IMR-90 (cell line): Measurements from ENCODE around the gene TMBIM1. TPM values are rescaled to one million over a fixed set of nuclear protein-coding genes. Genes with fewer than 3 reads are reported as not detected.

Experiments
- ATAC-seq: fragments of 200-7000 bp; cut with Tn5 transposase; 2 replicates; pipeline ENCODE4 v1.9.1; 2020; ENCODE audit warnings: low read depth, mild to moderate bottlenecking, moderate library complexity
- BruUV-seq: library from RNA; stranded (reverse); fragments of 400-500 nt; replicated peaks from 2 replicates; lab custom pipeline; 2021; lab: Mats Ljungman, UMichigan
- CTCF ChIA-PET: fragments of 300-600 bp; formaldehyde crosslinking; extraction: SDS; loops from one replicate; lab custom pipeline; 2021; ENCODE audit warnings: antibody characterized with exemption; lab: Yijun Ruan, JAX
- POLR2A ChIA-PET: fragments of 300-600 bp; sonication (Branson Sonifier 250); formaldehyde crosslinking; loops from one replicate; lab custom pipeline; 2022; ENCODE audit warnings: antibody characterized with exemption; ENCODE audit not compliant: unreplicated experiment; lab: Charles Lee
- DNase-seq: peaks from one replicate; pipeline ENCODE4 v3.0.0; 2013
- H2AFZ ChIP-seq: replicated peaks from 2 replicates; pipeline ENCODE3; 2013; ENCODE audit warnings: low read length, mild to moderate bottlenecking; ENCODE audit not compliant: poor library complexity
- H2AK5ac ChIP-seq: 2 replicates; pipeline ENCODE4 v1.6.1; 2013; ENCODE audit warnings: low read depth, low read length, inconsistent platforms
- H2AK9ac ChIP-seq: replicated peaks from 2 replicates; pipeline ENCODE3; 2013; ENCODE audit warnings: mild to moderate bottlenecking, low read depth, low read length, moderate library complexity; ENCODE audit not compliant: poor library complexity
- H2BK120ac ChIP-seq: 2 replicates; pipeline ENCODE4 v1.6.1; 2013; ENCODE audit warnings: low read depth, low read length, inconsistent platforms
- H2BK15ac ChIP-seq: 3 replicates; pipeline ENCODE4 v1.6.1; 2013; ENCODE audit warnings: low read depth, low read length, inconsistent platforms
- H2BK20ac ChIP-seq: 2 replicates; pipeline ENCODE4 v1.6.1; 2013; ENCODE audit warnings: low read depth, mild to moderate bottlenecking, inconsistent platforms, low read length, moderate library complexity
- H2BK5ac ChIP-seq: 2 replicates; pipeline ENCODE4 v1.6.1; 2013; ENCODE audit warnings: mild to moderate bottlenecking, low read depth, low read length, inconsistent platforms; ENCODE audit not compliant: poor library complexity, severe bottlenecking
- H3K14ac ChIP-seq: replicated peaks from 2 replicates; pipeline ENCODE4 v1.6.1; 2013; ENCODE audit warnings: low read depth, low read length, inconsistent platforms
- H3K18ac ChIP-seq: 2 replicates; pipeline ENCODE4 v1.6.1; 2013; ENCODE audit warnings: low read depth, low read length, control low read depth
- H3K23ac ChIP-seq: 2 replicates; pipeline ENCODE4 v1.6.1; 2013; ENCODE audit warnings: low read depth, low read length, inconsistent platforms
- H3K27ac ChIP-seq: 2 replicates; pipeline ENCODE4 v1.5.1; 2013; ENCODE audit warnings: mild to moderate bottlenecking, control low read depth, low read length; ENCODE audit not compliant: insufficient read depth
- H3K27me3 ChIP-seq: 2 replicates; pipeline ENCODE4 v1.6.1; 2013; ENCODE audit warnings: low read length; ENCODE audit not compliant: control insufficient read depth, insufficient read depth
- H3K36me3 ChIP-seq: 2 replicates; pipeline ENCODE4 v1.6.1; 2013; ENCODE audit warnings: low read length, mixed read lengths; ENCODE audit not compliant: control insufficient read depth, insufficient read depth
- H3K4ac ChIP-seq: 2 replicates; pipeline ENCODE4 v1.6.1; 2013; ENCODE audit warnings: low read depth, low read length, inconsistent platforms
- H3K4me1 ChIP-seq: 2 replicates; pipeline ENCODE4 v1.6.1; 2013; ENCODE audit warnings: low read length, mixed read lengths; ENCODE audit not compliant: control insufficient read depth, insufficient read depth
- H3K4me2 ChIP-seq: 2 replicates; pipeline ENCODE4 v1.6.1; 2013; ENCODE audit warnings: low read depth, mild to moderate bottlenecking, control low read depth, low read length, moderate library complexity
- H3K4me3 ChIP-seq: 2 replicates; pipeline ENCODE4 v1.5.1; 2013; ENCODE audit warnings: low read depth, mild to moderate bottlenecking, control low read depth, low read length, moderate library complexity; ENCODE audit not compliant: insufficient read depth
- H3K56ac ChIP-seq: 2 replicates; pipeline ENCODE4 v1.6.1; 2013; ENCODE audit warnings: low read length, inconsistent platforms; ENCODE audit not compliant: insufficient read depth; ENCODE audit errors: extremely low read depth
- H3K79me1 ChIP-seq, 2 experiments: 2 replicates each; pipeline ENCODE4 v1.6.1; 2013; ENCODE audit warnings: low read length in 2 of 2, inconsistent platforms in 1 of 2, low read depth in 1 of 2
- H3K9ac ChIP-seq: 2 replicates; pipeline ENCODE4 v1.6.1; 2013; ENCODE audit warnings: low read depth, low read length, control low read depth
- H3K9me1 ChIP-seq: 2 replicates; pipeline ENCODE4 v1.6.1; 2013; ENCODE audit warnings: low read length, inconsistent platforms; ENCODE audit not compliant: insufficient read depth
- H3K9me3 ChIP-seq: 2 replicates; pipeline ENCODE4 v1.6.1; 2013; ENCODE audit warnings: low read length; ENCODE audit not compliant: control insufficient read depth, insufficient read depth
- H4K20me1 ChIP-seq: 2 replicates; pipeline ENCODE4 v1.6.1; 2013; ENCODE audit warnings: low read length, inconsistent platforms; ENCODE audit not compliant: insufficient read depth
- H4K5ac ChIP-seq: 2 replicates; pipeline ENCODE4 v1.6.1; 2013; ENCODE audit warnings: mild to moderate bottlenecking, low read depth, low read length, control low read depth
- H4K8ac ChIP-seq, 2 experiments: 2 replicates each; pipeline ENCODE4 v1.6.1; 2013; ENCODE audit warnings: low read depth in 2 of 2, low read length in 2 of 2, control low read depth in 1 of 2, inconsistent platforms in 1 of 2
- H4K91ac ChIP-seq: 2 replicates; pipeline ENCODE4 v1.6.1; 2013; ENCODE audit warnings: low read depth, low read length, inconsistent platforms; ENCODE audit not compliant: insufficient read depth
- BHLHE40 ChIP-seq: fragments of 150-350 bp; IDR thresholded peaks from 2 replicates; pipeline ENCODE4 v1.6.1; 2016; ENCODE audit warnings: mild to moderate bottlenecking, low read depth, low read length
- CEBPB ChIP-seq: IDR thresholded peaks from 2 replicates; pipeline ENCODE4 v1.6.1; 2012; ENCODE audit warnings: low read depth, low read length, improper control_type of control experiment
- CHD1 ChIP-seq: IDR thresholded peaks from 2 replicates; pipeline ENCODE4 v1.6.1; 2012; ENCODE audit warnings: low read depth, low read length, improper control_type of control experiment
- CTCF ChIP-seq: conservative IDR thresholded peaks from 2 replicates; pipeline ENCODE4 v1.5.1; 2012; ENCODE audit warnings: mild to moderate bottlenecking, low read depth, low read length, improper control_type of control experiment
- ELK1 ChIP-seq: fragments of 150-350 bp; IDR thresholded peaks from 2 replicates; pipeline ENCODE4 v1.6.1; 2016; ENCODE audit warnings: low read depth, mild to moderate bottlenecking, low read length, moderate library complexity, borderline replicate concordance
- FOS ChIP-seq: fragments of 150-350 bp; IDR thresholded peaks from 2 replicates; pipeline ENCODE4 v1.6.1; 2016; ENCODE audit warnings: low read depth, low read length
- MAFK ChIP-seq: IDR thresholded peaks from 2 replicates; pipeline ENCODE4 v1.6.1; 2012; ENCODE audit warnings: low read depth, low read length, improper control_type of control experiment
- MAZ ChIP-seq: IDR thresholded peaks from 2 replicates; pipeline ENCODE4 v1.6.1; 2012; ENCODE audit warnings: low read depth, mild to moderate bottlenecking, low read length, improper control_type of control experiment, moderate library complexity, borderline replicate concordance
- MXI1 ChIP-seq: IDR thresholded peaks from 2 replicates; pipeline ENCODE4 v1.6.1; 2012; ENCODE audit warnings: low read depth, mild to moderate bottlenecking, low read length, moderate library complexity, borderline replicate concordance
- NFE2L2 ChIP-seq: fragments of 150-350 bp; IDR thresholded peaks from 2 replicates; pipeline ENCODE4 v1.6.1; 2016; ENCODE audit warnings: low read depth, mild to moderate bottlenecking, low read length
- POLR2A ChIP-seq: IDR thresholded peaks from 2 replicates; pipeline ENCODE4 v1.6.1; 2012; ENCODE audit warnings: mild to moderate bottlenecking, low read depth, low read length
- RAD21 ChIP-seq: IDR thresholded peaks from 2 replicates; pipeline ENCODE4 v1.6.1; 2012; ENCODE audit warnings: low read length, improper control_type of control experiment
- RCOR1 ChIP-seq: IDR thresholded peaks from 2 replicates; pipeline ENCODE4 v1.6.1; 2012; ENCODE audit warnings: mild to moderate bottlenecking, low read length, improper control_type of control experiment; ENCODE audit not compliant: insufficient replicate concordance
- RFX5 ChIP-seq: IDR thresholded peaks from 2 replicates; pipeline ENCODE4 v1.8.0; 2012; ENCODE audit warnings: low read depth, mild to moderate bottlenecking, low read length, moderate library complexity
- WGBS, 2 experiments: methylation state at CpG; one replicate each; pipeline versions ENCODE4 v1.1.5 to v1.1.7; 2013; ENCODE audit warnings: missing lambda C conversion rate in 2 of 2; ENCODE audit not compliant: insufficient read length in 1 of 2; ENCODE audit errors: extremely low coverage in 2 of 2; 5-methylcytosine and 5-hydroxymethylcytosine counted together
- dilution Hi-C: fragments of 300-500 bp; cut with HindIII; formaldehyde crosslinking; loops from one replicate; pipeline ENCODE4 v1.14.3; 2018; ENCODE audit warnings: low sequenced_read_pairs; ENCODE audit not compliant: unreplicated experiment
- in situ Hi-C: fragments of 300-500 bp; cut with MboI; formaldehyde crosslinking; loops from 3 replicates; pipeline ENCODE4 v1.14.3; 2019; ENCODE audit warnings: low sequenced_read_pairs, inconsistent platforms, mixed read lengths
- intact Hi-C: fragments of 100-400 bp; cut with micrococcal nuclease; formaldehyde crosslinking; loops from 2 replicates; pipeline ENCODE4 v1.10.0; 2022
- polyA plus RNA-seq, 3 experiments: library from polyadenylated mRNA; depleted of rRNA; stranded (reverse); fragments of >200 nt; gene quantifications; 2 replicates each; pipeline ENCODE4 v1.2.3, GENCODE V29; 2012; ENCODE audit warnings: low replicate concordance in 1 of 3
- total RNA-seq: library from RNA; depleted of rRNA; stranded (reverse); fragments of >200 nt; gene quantifications from 2 replicates; pipeline ENCODE4 v1.2.3, GENCODE V29; 2012
- TF ChIP-seq, protein P1 (sequence below): fragments of 150-350 bp; IDR thresholded peaks from 2 replicates; pipeline ENCODE4 v1.6.1; 2017; ENCODE audit warnings: mild to moderate bottlenecking, antibody characterized with exemption, low read length, low read depth

TMBIM1 gene
- total and polyA plus RNA-seq, 2 of the 4 experiments (the other 2 are of a cell fraction): 84.6 to 102 TPM

DNA sequence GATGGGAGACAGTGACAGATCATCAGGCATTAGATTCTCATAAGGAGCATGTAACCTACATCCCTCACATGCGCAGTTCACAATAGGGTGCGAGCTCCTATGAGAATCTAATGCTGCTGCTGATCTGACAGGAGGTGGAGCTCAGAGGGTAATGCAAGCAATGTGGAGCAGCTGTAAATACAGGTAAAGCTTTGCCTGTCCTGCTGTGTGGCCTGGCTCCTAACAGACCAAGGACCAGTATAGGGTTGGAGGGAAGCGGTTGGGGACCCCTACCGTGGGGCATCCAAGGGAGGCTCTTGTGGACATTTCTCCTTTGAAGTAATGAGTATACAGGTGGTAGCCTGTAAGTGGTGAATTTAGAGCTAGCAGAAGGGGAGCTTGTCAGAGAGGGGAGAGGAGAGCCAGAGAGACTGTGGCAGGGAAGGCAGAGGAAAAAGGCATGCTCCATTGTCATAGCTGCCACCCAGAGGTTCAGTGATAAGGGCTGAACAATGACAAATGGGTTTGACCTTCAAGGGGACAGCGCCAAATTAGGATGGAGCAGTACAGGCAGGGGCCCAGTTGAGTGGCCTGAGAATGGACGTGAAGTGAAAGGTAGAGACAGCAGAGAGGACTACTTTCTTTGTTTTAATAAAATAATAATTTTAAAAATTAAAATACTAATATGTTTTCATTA is 15.2 kb upstream of the TMBIM1 start:
- no peaks in the 10 kb centered on the region for H3K79me1 ChIP-seq
- H2BK5ac ChIP-seq: no peak overlapping the region
- ATAC-seq (no peak), DNase-seq (no peak)
- no peaks in the 10 kb centered on the region for H3K36me3 ChIP-seq
- no peaks in the 10 kb centered on the region for H3K9me3 ChIP-seq
- POLR2A ChIA-PET: no interaction called here
- in situ Hi-C loops (loop anchor here (5.0 to 10.0 kb wide), 2 partner anchors 80 to 157 kb away; no protein-coding TSS in a partner anchor), dilution Hi-C loops (no loop called here), intact Hi-C loops (no loop called here)
- no peak overlapping the region for H2AK9ac ChIP-seq
- H4K8ac ChIP-seq: no peak overlapping the region
- H3K4me3 ChIP-seq: no peak overlapping the region
- no peak overlapping the region for H2AFZ ChIP-seq
- H2AK5ac ChIP-seq: no peak overlapping the region
- no peak overlapping the region; the same call in 1 of the 2 replicates for H3K14ac ChIP-seq
- peaks cover 3% of the 10 kb centered on the region; the same call in 1 of the 2 replicates for H3K4me1 ChIP-seq
- H3K27ac ChIP-seq: no peak overlapping the region
- H2BK20ac ChIP-seq: no peak overlapping the region
- H3K56ac ChIP-seq: no peak overlapping the region
- H2BK120ac ChIP-seq: no peak overlapping the region
- no TSS peak for BruUV-seq
- H4K91ac ChIP-seq: no peak overlapping the region
- H2BK15ac ChIP-seq: no peak overlapping the region
- H3K4ac ChIP-seq: no peak overlapping the region
- 60% methylated on average over 1 of the region's 6 CpGs; no CpG with 5 or more reads in 1 of the 2 experiments for WGBS, 2 experiments
- no peaks in the 10 kb centered on the region for H4K20me1 ChIP-seq
- CTCF ChIA-PET: interaction anchor here (1.1 kb wide), 1 partner anchor 49 kb away, joined by 3 read pairs; the partner anchor contains the start of gene CATIP
- no peak overlapping the region for H3K4me2 ChIP-seq
- no peaks in the 10 kb centered on the region for H3K9me1 ChIP-seq
- H4K5ac ChIP-seq: no peak overlapping the region
- no peak overlapping the region for H3K23ac ChIP-seq
- no peaks in the 10 kb centered on the region; the same call in 1 of the 2 replicates for H3K27me3 ChIP-seq
- no peak overlapping the region for H3K9ac ChIP-seq
- no peak overlapping the region for H3K18ac ChIP-seq
- TF ChIP-seq MAFK (no peak), CHD1 (no peak), RCOR1 (no peak), RAD21 (no peak), CTCF (no peak), FOS (no peak), CEBPB (no peak), POLR2A (no peak), ELK1 (no peak), NFE2L2 (no peak), MXI1 (no peak), RFX5 (no peak), BHLHE40 (no peak), MAZ (no peak)
- TF ChIP-seq, protein P1, sequence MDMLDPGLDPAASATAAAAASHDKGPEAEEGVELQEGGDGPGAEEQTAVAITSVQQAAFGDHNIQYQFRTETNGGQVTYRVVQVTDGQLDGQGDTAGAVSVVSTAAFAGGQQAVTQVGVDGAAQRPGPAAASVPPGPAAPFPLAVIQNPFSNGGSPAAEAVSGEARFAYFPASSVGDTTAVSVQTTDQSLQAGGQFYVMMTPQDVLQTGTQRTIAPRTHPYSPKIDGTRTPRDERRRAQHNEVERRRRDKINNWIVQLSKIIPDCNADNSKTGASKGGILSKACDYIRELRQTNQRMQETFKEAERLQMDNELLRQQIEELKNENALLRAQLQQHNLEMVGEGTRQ: no peak
